Lower leg skin (tissue), 4 donors: ENCODE measurements around the gene C1D. TPM values are rescaled to one million over a fixed set of nuclear protein-coding genes. Genes with fewer than 3 reads are reported as not detected.
A peak's percentile ranks its signal among the peaks of the same experiment; 100 is the strongest.

ENCODE experiments used
- DNase-seq, 2 donors: peaks; one replicate each; pipeline ENCODE4 v3.0.0-alpha.2; 2019; ENCODE audit warnings: low spot score in 2 of 2
- H3K4me3 ChIP-seq: fragments of 200-600 bp; sonication (generic); 2 replicates; pipeline ENCODE4 v1.5.1; 2017; ENCODE audit warnings: mild to moderate bottlenecking, low read depth; ENCODE audit not compliant: poor library complexity, severe bottlenecking
- POLR2A ChIP-seq, 2 donors: fragments of 450-650 bp; IDR thresholded peaks; one replicate each; pipeline ENCODE4 v1.6.1; 2016 to 2017; ENCODE audit warnings: antibody characterized with exemption in 2 of 2, mild to moderate bottlenecking in 1 of 2, moderate library complexity in 1 of 2
- WGBS, 2 donors: methylation state at CpG; one replicate each; pipeline ENCODE4 v1.1.5; 2018; 5-methylcytosine and 5-hydroxymethylcytosine counted together
- intact Hi-C: fragments of 100-400 bp; cut with DNase I; formaldehyde crosslinking; loops from one replicate; pipeline ENCODE4 v1.15.0; 2023; ENCODE audit warnings: low total_unique reads
- total RNA-seq, 4 donors: library from RNA; depleted of rRNA; stranded (reverse); fragments of >200 nt; gene quantifications; one replicate each; pipeline ENCODE4 v1.1.0, GENCODE V29; 2016
- TF ChIP-seq, protein P1 (sequence below), 3 donors: fragments of 450-650 bp; IDR thresholded peaks; one replicate each; pipeline ENCODE4 v1.5.1; 2016; ENCODE audit warnings: antibody characterized with exemption in 3 of 3, mild to moderate bottlenecking in 3 of 3, moderate library complexity in 2 of 3

C1D gene
- total RNA-seq, result 10 to 100 TPM in 3 of 4 donors, 1 to 10 TPM in 1; 8.0 to 30.3 (median 14.7) TPM

DNA sequence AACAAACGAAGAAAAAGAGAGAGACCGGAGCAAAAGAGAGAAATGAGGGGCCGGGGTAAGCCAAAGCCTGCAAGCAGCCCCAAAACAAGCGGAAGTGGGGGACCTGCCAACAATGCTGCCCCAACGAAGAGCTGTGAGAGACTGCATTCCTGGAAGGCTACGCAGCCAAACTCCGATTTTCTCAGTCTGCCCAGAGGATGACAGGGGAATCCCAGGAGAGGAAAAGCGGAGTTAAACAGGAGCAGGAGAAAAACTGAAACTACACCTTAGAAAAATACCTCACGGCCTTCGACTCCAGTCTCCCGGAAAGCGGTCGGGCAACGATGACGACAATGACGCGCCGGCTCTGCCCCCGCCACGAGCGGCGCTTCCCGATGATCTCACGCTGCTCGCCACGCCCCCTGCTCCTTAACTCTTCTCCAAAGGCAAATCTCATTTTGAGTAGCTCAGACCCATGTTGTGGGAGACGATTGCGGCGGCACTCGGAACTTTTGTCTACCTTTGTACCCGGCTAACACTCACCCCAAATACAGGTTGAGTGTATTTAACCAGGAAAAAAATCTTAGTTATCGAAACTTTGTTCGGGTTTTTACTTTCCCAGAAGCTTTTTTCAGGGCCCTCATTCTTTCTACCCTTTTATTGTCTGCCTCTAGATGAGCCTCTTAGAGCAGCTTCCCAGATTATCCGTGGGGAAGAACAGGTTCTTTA lies at the start of gene C1D:
Gene C1D (minus strand): TSS at position 325 of the 708 bp plus-strand sequence. CDS start 15,694 bp downstream, outside the sequence.
- peak within 1 kb of the TSS; percentile 97 for H3K4me3 ChIP-seq
- TF ChIP-seq, protein P1, sequence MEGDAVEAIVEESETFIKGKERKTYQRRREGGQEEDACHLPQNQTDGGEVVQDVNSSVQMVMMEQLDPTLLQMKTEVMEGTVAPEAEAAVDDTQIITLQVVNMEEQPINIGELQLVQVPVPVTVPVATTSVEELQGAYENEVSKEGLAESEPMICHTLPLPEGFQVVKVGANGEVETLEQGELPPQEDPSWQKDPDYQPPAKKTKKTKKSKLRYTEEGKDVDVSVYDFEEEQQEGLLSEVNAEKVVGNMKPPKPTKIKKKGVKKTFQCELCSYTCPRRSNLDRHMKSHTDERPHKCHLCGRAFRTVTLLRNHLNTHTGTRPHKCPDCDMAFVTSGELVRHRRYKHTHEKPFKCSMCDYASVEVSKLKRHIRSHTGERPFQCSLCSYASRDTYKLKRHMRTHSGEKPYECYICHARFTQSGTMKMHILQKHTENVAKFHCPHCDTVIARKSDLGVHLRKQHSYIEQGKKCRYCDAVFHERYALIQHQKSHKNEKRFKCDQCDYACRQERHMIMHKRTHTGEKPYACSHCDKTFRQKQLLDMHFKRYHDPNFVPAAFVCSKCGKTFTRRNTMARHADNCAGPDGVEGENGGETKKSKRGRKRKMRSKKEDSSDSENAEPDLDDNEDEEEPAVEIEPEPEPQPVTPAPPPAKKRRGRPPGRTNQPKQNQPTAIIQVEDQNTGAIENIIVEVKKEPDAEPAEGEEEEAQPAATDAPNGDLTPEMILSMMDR (IDR thresholded peaks at IDR 0.05), result no peak
- peak in 1 of 2 donors; percentile 29 for TF ChIP-seq POLR2A (IDR thresholded peaks at IDR 0.05)
- DNase-seq, result peak; percentile 95 to 99
- 1% methylated on average over 34 of the region's 34 CpGs for WGBS, 2 donors
- intact Hi-C loops, result no loop called here

- WGBS, 2 donors, result 52 to 71% methylated on average over 3 of the region's 3 CpGs
- intact Hi-C loops, result loop anchor here (10.0 kb wide), 1 partner anchor 325 kb away; no protein-coding TSS in a partner anchor
- H3K4me3 ChIP-seq, result no peak overlapping the region
- DNase-seq, result no peak
- TF ChIP-seq, protein P1 (IDR thresholded peaks at IDR 0.05), result no peak
- TF ChIP-seq POLR2A (IDR thresholded peaks at IDR 0.05), result no peak
These were observed 47.3 kb upstream of the C1D start for GRCh38 chr2:68110102-68110501.

DNA sequence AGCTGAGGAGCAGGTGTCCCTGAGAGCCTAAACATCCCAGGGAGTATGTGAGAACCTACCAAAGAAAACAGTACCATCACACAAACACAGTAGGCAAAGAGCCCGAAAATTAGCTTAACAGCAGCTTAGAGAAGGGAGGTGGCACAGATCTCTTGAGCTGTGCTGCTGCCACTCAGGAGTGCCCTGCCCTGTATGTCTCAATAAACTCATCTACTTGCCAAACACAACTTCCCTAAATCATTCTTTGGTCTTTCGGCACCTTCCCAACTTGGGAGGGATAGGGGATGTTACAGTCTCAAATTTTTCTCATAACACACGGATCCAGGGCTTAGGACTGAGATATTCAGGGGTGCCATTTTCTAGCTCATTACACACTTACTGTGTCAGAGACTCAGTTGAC lies 45.3 kb upstream of the C1D start:
- TF ChIP-seq POLR2A (IDR thresholded peaks at IDR 0.05), result no peak
- TF ChIP-seq, protein P1 (IDR thresholded peaks at IDR 0.05), result no peak
- no peak overlapping the region for H3K4me3 ChIP-seq
- intact Hi-C loops, result no loop called here
- WGBS, 2 donors, result 68 to 71% methylated on average over 3 of the region's 3 CpGs
- no peak for DNase-seq

- no peak for DNase-seq
- TF ChIP-seq, protein P1 (IDR thresholded peaks at IDR 0.05), result no peak
- no peak for TF ChIP-seq POLR2A (IDR thresholded peaks at IDR 0.05)
- 95 to 97% methylated on average over 2 of the region's 2 CpGs for WGBS, 2 donors
- intact Hi-C loops, result no loop called here
- no peak overlapping the region for H3K4me3 ChIP-seq
These were observed 44.7 kb upstream of the C1D start for GRCh38 chr2:68107475-68107874.

DNA sequence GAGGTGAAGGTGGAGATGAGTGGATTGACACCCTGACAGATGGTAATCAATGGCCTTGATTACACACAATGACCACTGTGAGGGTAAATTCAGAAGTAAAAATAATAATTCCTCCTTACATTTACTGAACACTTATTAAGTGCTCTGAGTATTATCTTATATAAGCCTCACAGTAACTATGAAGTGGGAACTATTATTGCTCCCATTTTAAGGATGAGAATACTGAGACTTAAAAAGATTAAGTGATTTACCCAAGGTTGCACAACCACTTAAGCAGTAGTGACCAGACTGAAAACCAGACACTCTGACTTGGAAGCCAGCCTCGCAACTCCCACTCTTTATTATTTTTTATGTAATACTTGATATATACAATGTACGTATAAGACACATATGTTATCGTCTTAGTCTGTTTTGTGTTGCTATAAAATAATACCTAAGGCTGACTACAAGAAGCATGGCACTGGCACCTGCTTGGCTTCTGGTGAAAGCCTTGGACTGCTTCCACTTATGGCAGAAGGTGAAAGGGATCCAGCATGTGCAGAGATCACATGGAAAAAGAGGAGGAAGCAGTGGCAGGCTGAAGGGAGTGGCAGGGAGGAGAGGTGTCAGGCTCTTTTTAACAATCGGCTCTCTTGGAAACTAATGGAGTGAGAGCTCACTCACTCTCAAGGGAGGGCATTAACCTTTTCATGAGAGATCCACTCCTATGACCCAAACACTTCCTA lies 41.5 kb upstream of the C1D start:
- intact Hi-C loops, result no loop called here
- no peak for TF ChIP-seq POLR2A (IDR thresholded peaks at IDR 0.05)
- TF ChIP-seq, protein P1 (IDR thresholded peaks at IDR 0.05), result no peak
- no peak overlapping the region for H3K4me3 ChIP-seq
- WGBS, 2 donors, result 54 to 55% methylated on average over 4 of the region's 4 CpGs
- no peak for DNase-seq
